Adrenal gland (tissue), 12 donors: ENCODE results near the gene PLXNA4. TPM values are rescaled to one million over a fixed set of nuclear protein-coding genes. Genes with fewer than 3 reads are reported as not detected.

ENCODE experiments used
- DNase-seq, 7 donors: peaks; one replicate each; pipeline ENCODE4 v3.0.0-alpha.2; 2019 to 2020
- H3K27ac ChIP-seq, 5 donors: fragments of 200-600 bp; sonication (generic) in 4 of 5; 1 replicate in 3 of 5; 2 replicates in 2 of 5; pipeline versions ENCODE4 v1.5.1 to v1.8.0; 2016 to 2020; ENCODE audit warnings: mild to moderate bottlenecking in 1 of 5
- H3K27me3 ChIP-seq: fragments of 200-600 bp; 2 replicates; pipeline ENCODE4 v1.8.0; 2021
- H3K36me3 ChIP-seq, 2 donors: fragments of 200-600 bp; replicated peaks in 1 of 2; 1 replicate in 1 of 2; 2 replicates in 1 of 2; pipeline versions ENCODE4 v1.5.1 to v1.8.0; 2018 to 2022
- H3K4me1 ChIP-seq, 2 donors: fragments of 200-600 bp; replicated peaks in 1 of 2; 1 replicate in 1 of 2; 2 replicates in 1 of 2; pipeline versions ENCODE4 v1.5.1 to v1.8.0; 2018 to 2021
- H3K4me3 ChIP-seq, 4 donors: fragments of 200-600 bp; sonication (generic) in 3 of 4; one replicate each; pipeline ENCODE4 v1.5.1; 2016 to 2018
- H3K9me3 ChIP-seq, 3 donors: fragments of 200-600 bp; sonication (generic) in 1 of 3; replicated peaks in 1 of 3; 1 replicate in 2 of 3; 2 replicates in 1 of 3; pipeline versions ENCODE4 v1.5.1 to v1.8.0; 2016 to 2021
- CTCF ChIP-seq, 6 experiments: fragments of 450-650 bp in 4 of 6; fragments of 200-600 bp in 2 of 6; sonication (generic) in 1 of 6; IDR thresholded peaks; 1 replicate in 5 of 6; 2 replicates in 1 of 6; pipeline versions ENCODE4 v1.5.1 to v1.8.0; 2016 to 2021; ENCODE audit warnings: antibody characterized with exemption in 6 of 6, mild to moderate bottlenecking in 2 of 6, moderate library complexity in 1 of 6
- POLR2A ChIP-seq, 2 donors: fragments of 450-650 bp; IDR thresholded peaks; one replicate each; pipeline ENCODE4 v1.6.1; 2017; ENCODE audit warnings: antibody characterized with exemption in 2 of 2, mild to moderate bottlenecking in 2 of 2, moderate library complexity in 1 of 2
- WGBS, 4 donors: extraction: QIAGEN DNeasy Blood & Tissue Kit in 2 of 4; methylation state at CpG; one replicate each; pipeline versions ENCODE4 v1.1.5 to v1.1.7; 2013 to 2017; 5-methylcytosine and 5-hydroxymethylcytosine counted together
- intact Hi-C, 2 donors: fragments of 100-400 bp; cut with DNase I; formaldehyde crosslinking; loops; one replicate each; pipeline versions ENCODE4 v1.14.1 to v1.15.0; 2022 to 2023
- polyA plus RNA-seq, 3 donors: library from polyadenylated mRNA; stranded (reverse); fragments of 200-250 nt in 2 of 3; fragments of 350-450 nt in 1 of 3; fragmentation: Illumina TruSeq in 1 of 3; extraction: RNeasy Lipid Tissue Mini Kit (QIAGEN cat#74804) in 1 of 3; gene quantifications; one replicate each; pipeline ENCODE4 v1.2.3, GENCODE V29; 2013 to 2014
- total RNA-seq, 9 donors: library from RNA; depleted of rRNA in 4 of 9; stranded (reverse); fragments of >200 nt in 4 of 9; fragments of 120-200 nt in 1 of 9; fragmentation: NEBNext Ultra II Directional in 1 of 9; extraction: Animal tissue kit (Norgen Biotek cat#: 25700) in 1 of 9; gene quantifications; one replicate each; pipeline versions ENCODE4 v1.1.0 to v1.2.4, GENCODE V29; 2013 to 2023
- donor health status: healthy with polysubstance abuse.
- donor health status: Bipolar disorder and iron deficiency.
- donor health status: DM: yes; HTN: yes; CAD: no.
- donor health status: DM: no; HTN: no; CAD: no.
- donor health status: DM: no; HTN: no; CAD: no.
- donor health status: DM: yes; HTN: yes; CAD: no.

Gene PLXNA4
- total and polyA plus RNA-seq, 12 donors = 0.99 to 10.7 (median 3.6) TPM

DNA sequence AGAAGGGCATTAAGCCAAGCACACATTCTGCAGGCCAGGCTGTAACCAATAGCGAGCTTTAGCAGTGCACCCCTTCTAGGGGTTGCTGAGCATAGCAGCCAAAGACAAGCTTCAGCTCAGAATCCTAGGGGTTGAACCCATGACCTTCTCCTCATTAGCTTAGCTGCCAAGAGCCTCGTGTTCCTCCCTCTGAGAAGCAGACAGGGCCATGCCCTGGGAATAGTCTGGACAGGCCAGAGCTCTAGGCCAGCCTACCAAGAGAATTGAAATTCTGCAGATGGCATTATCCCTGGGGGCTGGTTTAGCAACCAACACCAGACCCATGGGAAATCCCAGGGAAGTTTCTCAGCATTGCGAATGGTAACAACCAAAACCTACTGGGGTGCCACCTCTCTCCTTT, 77.2 kb downstream of the PLXNA4 start:
- Histone ChIP-seq H3K27me3 (no peaks in the 10 kb centered on the region), H3K27ac (no peak overlapping the region), H3K4me1 (peaks cover 0 to 12% of the 10 kb centered on the region in 2 donors), H3K36me3 (no peaks in the 10 kb centered on the region), H3K4me3 (no peak overlapping the region), H3K9me3 (no peaks in the 10 kb centered on the region)
- 67 to 81% (median 71%) methylated on average over 2 to 3 of the region's 3 CpGs for WGBS, 4 donors
- peak in 1 of 7 donors; percentile 20 for DNase-seq
- intact Hi-C loops = no loop called here
- TF ChIP-seq CTCF (IDR thresholded peaks at IDR 0.05) = no peak
- TF ChIP-seq POLR2A (IDR thresholded peaks at IDR 0.05) = no peak

DNA sequence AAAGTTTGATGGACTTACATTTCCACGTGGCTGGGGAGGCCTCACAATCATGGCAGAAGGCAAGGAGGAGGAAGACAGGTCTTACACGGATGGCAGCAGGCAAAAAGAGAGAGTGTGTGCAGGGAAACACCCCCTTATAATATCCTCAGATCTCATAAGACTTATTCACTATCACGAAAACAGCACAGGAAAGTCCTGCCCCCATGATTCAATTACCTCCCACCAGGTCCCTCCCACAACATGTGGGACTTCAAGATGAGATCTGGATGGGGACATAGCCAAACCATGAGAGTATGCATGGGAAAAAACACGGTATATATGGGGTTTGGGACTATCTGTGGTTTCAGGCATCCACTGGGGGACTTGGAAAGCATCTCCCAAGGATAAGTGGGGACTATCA, 78.0 kb downstream of the PLXNA4 start:
- H3K27ac ChIP-seq = no peak overlapping the region
- intact Hi-C loops = no loop called here
- no peaks in the 10 kb centered on the region for H3K9me3 ChIP-seq
- peaks cover 0 to 12% of the 10 kb centered on the region in 2 donors for H3K4me1 ChIP-seq
- H3K27me3 ChIP-seq = no peaks in the 10 kb centered on the region
- TF ChIP-seq CTCF (IDR thresholded peaks at IDR 0.05) = no peak
- TF ChIP-seq POLR2A (IDR thresholded peaks at IDR 0.05) = no peak
- 70 to 82% (median 74%) methylated on average over 4 of the region's 4 CpGs for WGBS, 4 donors
- no peak for DNase-seq
- H3K4me3 ChIP-seq = no peak overlapping the region
- no peaks in the 10 kb centered on the region for H3K36me3 ChIP-seq

DNA sequence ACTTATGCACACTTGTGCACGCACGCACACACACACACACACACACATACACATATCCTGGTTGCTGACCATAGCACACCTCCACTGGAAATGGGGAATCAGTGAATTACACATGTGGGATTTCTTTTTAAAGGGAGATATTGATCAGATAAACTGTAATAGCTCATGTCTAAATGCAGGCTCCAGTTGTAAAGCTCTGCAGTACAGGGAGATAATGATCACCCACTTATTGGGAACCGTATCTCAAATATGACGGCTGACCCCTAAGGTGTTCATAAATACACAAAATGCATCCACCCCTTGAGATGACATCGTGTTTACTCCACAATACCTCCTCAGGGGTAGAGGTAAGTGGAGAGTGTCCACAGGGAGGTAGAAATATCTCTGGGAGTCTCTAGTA, 79.2 kb downstream of the PLXNA4 start:
- WGBS, 4 donors = 73 to 81% (median 75%) methylated on average over 5 of the region's 5 CpGs

DNA sequence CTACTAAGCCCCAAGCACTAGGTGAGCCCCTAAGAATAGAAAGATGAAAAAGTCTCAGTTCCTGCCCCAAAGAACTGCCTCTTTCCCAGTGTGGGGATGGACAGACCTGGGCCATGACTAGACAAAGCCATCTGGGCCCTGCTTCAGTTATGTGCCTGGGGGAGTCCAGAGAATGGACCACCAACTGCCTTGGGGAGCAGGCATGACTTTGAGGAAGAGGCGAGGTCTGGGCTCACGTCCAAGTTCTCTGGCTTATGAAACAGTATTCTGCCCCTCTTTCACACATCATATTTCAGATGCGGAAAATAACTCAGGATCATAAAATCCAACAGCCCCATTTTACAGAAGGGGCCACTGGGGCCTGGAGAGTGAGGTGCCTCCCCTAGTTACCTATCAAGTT, 80.3 kb downstream of the PLXNA4 start:
- no peaks in the 10 kb centered on the region for H3K36me3 ChIP-seq
- H3K27me3 ChIP-seq = no peaks in the 10 kb centered on the region
- intact Hi-C loops = no loop called here
- 53 to 65% (median 58%) methylated on average over 2 to 3 of the region's 3 CpGs for WGBS, 4 donors
- H3K4me3 ChIP-seq = no peak overlapping the region
- no peak overlapping the region for H3K27ac ChIP-seq
- H3K9me3 ChIP-seq = no peaks in the 10 kb centered on the region
- no peak for TF ChIP-seq POLR2A (IDR thresholded peaks at IDR 0.05)
- TF ChIP-seq CTCF (IDR thresholded peaks at IDR 0.05) = no peak
- DNase-seq = no peak
- H3K4me1 ChIP-seq = peaks cover 0 to 12% of the 10 kb centered on the region in 2 donors

More for the DNA sequence above, 79.2 kb downstream of the PLXNA4 start:
- H3K36me3 ChIP-seq = no peaks in the 10 kb centered on the region
- H3K27ac ChIP-seq = no peak overlapping the region
- H3K4me1 ChIP-seq = peaks cover 0 to 12% of the 10 kb centered on the region in 2 donors
- H3K4me3 ChIP-seq = no peak overlapping the region
- no peaks in the 10 kb centered on the region for H3K27me3 ChIP-seq
- TF ChIP-seq CTCF (IDR thresholded peaks at IDR 0.05) = no peak
- no peak for TF ChIP-seq POLR2A (IDR thresholded peaks at IDR 0.05)
- intact Hi-C loops = no loop called here
- no peak for DNase-seq
- H3K9me3 ChIP-seq = no peaks in the 10 kb centered on the region
